H1 (cell line): Measurements from ENCODE around the gene ERC1. TPM values are rescaled to one million over a fixed set of nuclear protein-coding genes. Genes with fewer than 3 reads are reported as not detected.

Experiments
- CTCF ChIA-PET: fragments of 300-600 bp; sonication (Branson Sonifier 250); formaldehyde crosslinking; loops from one replicate; lab custom pipeline; 2021; ENCODE audit not compliant: partially characterized antibody; lab: Charles Lee
- POLR2A ChIA-PET: fragments of 300-600 bp; sonication (Branson Sonifier 250); formaldehyde crosslinking; loops from one replicate; lab custom pipeline; 2021; ENCODE audit warnings: inconsistent platforms; ENCODE audit not compliant: partially characterized antibody; lab: Charles Lee
- DNase-seq, 2 experiments: peaks; one replicate each; pipeline versions ENCODE4 v3.0.0 to v3.0.0-alpha.2; 2010 to 2022; ENCODE audit warnings: low spot score in 2 of 2, low read depth in 1 of 2, mixed read lengths in 1 of 2
- FAIRE-seq: peaks from 2 replicates; lab custom pipeline; 2011; peaks lifted over from hg19 to GRCh38; lab: Jason Lieb, UNC
- H2AFZ ChIP-seq: 2 replicates; pipeline ENCODE4 v1.8.1; 2012; ENCODE audit warnings: low read length, inconsistent platforms
- H2AK5ac ChIP-seq: 2 replicates; pipeline ENCODE4 v1.6.1; 2013; ENCODE audit warnings: low read depth, low read length
- H2BK120ac ChIP-seq: replicated peaks from 2 replicates; pipeline ENCODE3; 2013; ENCODE audit warnings: low read depth, low read length, inconsistent platforms
- H2BK12ac ChIP-seq: 2 replicates; pipeline ENCODE4 v1.6.1; 2013; ENCODE audit warnings: low read depth, low read length
- H2BK15ac ChIP-seq: 2 replicates; pipeline ENCODE4 v1.6.1; 2013; ENCODE audit warnings: low read length
- H2BK20ac ChIP-seq: 2 replicates; pipeline ENCODE4 v1.6.1; 2013; ENCODE audit warnings: low read length
- H2BK5ac ChIP-seq: 2 replicates; pipeline ENCODE4 v1.6.1; 2013; ENCODE audit warnings: low read depth, low read length
- H3K14ac ChIP-seq: 2 replicates; pipeline ENCODE4 v1.6.1; 2013; ENCODE audit warnings: inconsistent platforms; ENCODE audit not compliant: insufficient read length
- H3K18ac ChIP-seq: 2 replicates; pipeline ENCODE4 v1.6.1; 2013; ENCODE audit warnings: low read length; ENCODE audit errors: extremely low read depth
- H3K23ac ChIP-seq: 2 replicates; pipeline ENCODE4 v1.6.1; 2013; ENCODE audit warnings: inconsistent platforms; ENCODE audit not compliant: insufficient read length
- H3K23me2 ChIP-seq: 2 replicates; pipeline ENCODE4 v1.6.1; 2013; ENCODE audit warnings: low read depth, low read length
- H3K27ac ChIP-seq: 2 replicates; pipeline ENCODE4 v1.6.1; 2011; ENCODE audit warnings: low read depth, low read length, inconsistent platforms
- H3K27me3 ChIP-seq, 4 experiments: replicated peaks in 1 of 4; 1 replicate in 1 of 4; 2 replicates in 3 of 4; pipeline versions ENCODE4 v1.6.1 to v1.8.1; 2011 to 2013; ENCODE audit warnings: low read length in 3 of 4, mild to moderate bottlenecking in 3 of 4, inconsistent platforms in 2 of 4, mixed read lengths in 2 of 4, moderate library complexity in 1 of 4; ENCODE audit not compliant: control insufficient read depth in 3 of 4, insufficient read depth in 3 of 4; ENCODE audit errors: extremely low read depth in 1 of 4
- H3K36me3 ChIP-seq, 4 experiments: 2 replicates each; pipeline versions ENCODE4 v1.6.1 to v1.8.1; 2011 to 2013; ENCODE audit warnings: mild to moderate bottlenecking in 4 of 4, low read length in 3 of 4, moderate library complexity in 2 of 4, control low read depth in 1 of 4, inconsistent platforms in 1 of 4; ENCODE audit not compliant: insufficient read depth in 4 of 4, control insufficient read depth in 2 of 4
- H3K4ac ChIP-seq: replicated peaks from 2 replicates; pipeline ENCODE3; 2013; ENCODE audit warnings: low read length, low read depth, mixed read lengths, inconsistent platforms; ENCODE audit not compliant: insufficient read length
- H3K4me1 ChIP-seq, 4 experiments: replicated peaks in 1 of 4; 1 replicate in 1 of 4; 2 replicates in 3 of 4; pipeline versions ENCODE4 v1.6.1 to v1.8.1; 2011 to 2013; ENCODE audit warnings: low read length in 3 of 4, inconsistent platforms in 2 of 4, mixed read lengths in 1 of 4; ENCODE audit not compliant: insufficient read depth in 4 of 4, control insufficient read depth in 3 of 4
- H3K4me2 ChIP-seq, 2 experiments: 2 replicates each; pipeline versions ENCODE4 v1.6.1 to v1.8.1; 2011 to 2013; ENCODE audit warnings: low read depth in 2 of 2, low read length in 2 of 2, control low read depth in 1 of 2, inconsistent platforms in 1 of 2, mild to moderate bottlenecking in 1 of 2; ENCODE audit not compliant: insufficient read depth in 1 of 2
- H3K4me3 ChIP-seq, 4 experiments: fragments of 200-600, 300-600 bp in 1 of 4; sonication (generic), shearing (Covaris generic), sonication (Bioruptor Twin) in 1 of 4; 2 replicates each; pipeline versions ENCODE4 v1.5.1 to v1.8.1; 2011 to 2016; ENCODE audit warnings: low read length in 4 of 4, low read depth in 3 of 4, control low read depth in 2 of 4, inconsistent platforms in 2 of 4, mild to moderate bottlenecking in 2 of 4, mixed read lengths in 1 of 4, moderate library complexity in 1 of 4; ENCODE audit not compliant: insufficient read depth in 2 of 4; ENCODE audit errors: extremely low read depth in 1 of 4
- H3K56ac ChIP-seq: replicated peaks from 2 replicates; pipeline ENCODE3; 2013; ENCODE audit warnings: low read depth, mild to moderate bottlenecking, mixed read lengths, low read length, inconsistent platforms; ENCODE audit not compliant: insufficient read length
- H3K79me1 ChIP-seq: 2 replicates; pipeline ENCODE4 v1.6.1; 2013; ENCODE audit warnings: low read depth, low read length, control low read depth
- H3K79me2 ChIP-seq, 2 experiments: 2 replicates each; pipeline versions ENCODE4 v1.6.1 to v1.8.1; 2012 to 2013; ENCODE audit warnings: low read length in 2 of 2, mild to moderate bottlenecking in 2 of 2, inconsistent platforms in 1 of 2; ENCODE audit not compliant: insufficient read depth in 2 of 2, control insufficient read depth in 1 of 2
- H3K9ac ChIP-seq, 4 experiments: replicated peaks in 1 of 4; 1 replicate in 1 of 4; 2 replicates in 3 of 4; pipeline versions ENCODE4 v1.6.1 to v1.8.1; 2011 to 2013; ENCODE audit warnings: low read depth in 3 of 4, low read length in 3 of 4, control low read depth in 2 of 4, mild to moderate bottlenecking in 2 of 4, moderate library complexity in 2 of 4, inconsistent platforms in 1 of 4; ENCODE audit errors: extremely low read depth in 1 of 4
- H3K9me3 ChIP-seq, 2 experiments: 2 replicates each; pipeline versions ENCODE4 v1.6.1 to v1.8.1; 2012 to 2013; ENCODE audit warnings: mild to moderate bottlenecking in 2 of 2, moderate library complexity in 2 of 2, control low read depth in 1 of 2, inconsistent platforms in 1 of 2, low read depth in 1 of 2, low read length in 1 of 2, mixed read lengths in 1 of 2; ENCODE audit not compliant: insufficient read depth in 2 of 2
- H4K20me1 ChIP-seq, 2 experiments: replicated peaks in 1 of 2; 2 replicates each; pipeline versions ENCODE3 to v1.8.1; 2011 to 2013; ENCODE audit warnings: inconsistent platforms in 2 of 2, low read length in 2 of 2, mild to moderate bottlenecking in 1 of 2; ENCODE audit not compliant: insufficient read depth in 2 of 2, control insufficient read depth in 1 of 2
- H4K5ac ChIP-seq: 2 replicates; pipeline ENCODE4 v1.6.1; 2013; ENCODE audit warnings: low read length, low read depth, mixed read lengths, inconsistent platforms; ENCODE audit not compliant: insufficient read length
- H4K8ac ChIP-seq: 2 replicates; pipeline ENCODE4 v1.8.0; 2013; ENCODE audit warnings: mild to moderate bottlenecking, moderate library complexity, low read length, inconsistent platforms; ENCODE audit not compliant: insufficient read depth; ENCODE audit errors: extremely low read depth
- H4K91ac ChIP-seq: replicated peaks from 2 replicates; pipeline ENCODE3; 2013; ENCODE audit warnings: low read length, mixed read lengths, inconsistent platforms; ENCODE audit not compliant: insufficient read length
- SP4 ChIP-seq: IDR thresholded peaks from 2 replicates; pipeline ENCODE4 v1.6.1; 2012; ENCODE audit warnings: low read length, inconsistent platforms
- WGBS, 2 experiments: shearing (Covaris generic) in 1 of 2; methylation state at CpG; one replicate each; pipeline versions ENCODE4 v1.1.6 to v1.1.7; 2013 to 2015; ENCODE audit warnings: low lambda C conversion rate in 2 of 2, mixed read lengths in 2 of 2, inconsistent platforms in 1 of 2, low coverage in 1 of 2, missing lambda C conversion rate in 1 of 2; ENCODE audit not compliant: insufficient replicate concordance in 2 of 2, insufficient coverage in 1 of 2, insufficient read length in 1 of 2; ENCODE audit errors: extremely low coverage in 1 of 2, missing lambda C conversion rate in 1 of 2; 5-methylcytosine and 5-hydroxymethylcytosine counted together
- polyA plus RNA-seq, 7 experiments: library from polyadenylated mRNA; depleted of rRNA in 3 of 7; stranded (reverse) in 5 of 7; unstranded in 2 of 7; fragments of >200 nt in 5 of 7; fragments of 200-250 nt in 2 of 7; gene quantifications; 1 replicate in 5 of 7; 2 replicates in 1 of 7; 4 replicates in 1 of 7; pipeline versions ENCODE4 v1.2.1 to v1.2.3, GENCODE V29; 2011 to 2013; ENCODE audit warnings: missing spikeins in 2 of 7, mixed read lengths in 2 of 7
- total RNA-seq: library from RNA; stranded (reverse); fragmentation: NEBNext Ultra II Directional; extraction: Animal tissue kit (Norgen Biotek cat#: 25700); gene quantifications from 2 replicates; pipeline ENCODE4 v1.2.1, GENCODE V29; 2021

Gene ERC1
- total and polyA plus RNA-seq, 2 of the 8 experiments (the other 6 are each of a cell fraction or from before 2014, with no cell fraction given): 7.8 to 45.7 TPM

GRCh38 chr12:1338483-1339177, 347.6 kb downstream of the ERC1 start:
- no peak overlapping the region for H3K27ac ChIP-seq
- no peak overlapping the region for H4K5ac ChIP-seq
- no peaks in the 10 kb centered on the region for H3K9me3 ChIP-seq
- no peak overlapping the region for H3K56ac ChIP-seq
- H2BK12ac ChIP-seq: no peak overlapping the region
- H2BK5ac ChIP-seq: no peak overlapping the region
- no peak overlapping the region for H3K23ac ChIP-seq
- H3K14ac ChIP-seq: no peak overlapping the region
- no peaks in the 10 kb centered on the region for H3K79me2 ChIP-seq
- no peaks in the 10 kb centered on the region for H3K36me3 ChIP-seq
- ChIA-PET CTCF (interaction anchor here (0.9 to 1.8 kb wide), 3 partner anchors 13 to 220 kb away, joined by 3 to 6 read pairs (median 3); no protein-coding TSS in a partner anchor), POLR2A (no interaction called here)
- H3K27me3 ChIP-seq: no peaks in the 10 kb centered on the region
- H2BK15ac ChIP-seq: no peak overlapping the region
- no peaks in the 10 kb centered on the region for H3K23me2 ChIP-seq
- H3K4me2 ChIP-seq: no peak overlapping the region
- peaks cover 0 to 5% of the 10 kb centered on the region in 2 experiments for H4K20me1 ChIP-seq
- no peak overlapping the region for H3K4ac ChIP-seq
- no peak for FAIRE-seq
- no peak overlapping the region for H3K18ac ChIP-seq
- 88% methylated on average over 10 of the region's 10 CpGs; no CpG with 5 or more reads in 1 of the 2 experiments for WGBS, 2 experiments
- H3K9ac ChIP-seq: no peak overlapping the region
- H4K8ac ChIP-seq: no peak overlapping the region
- H2BK120ac ChIP-seq: no peak overlapping the region
- no peak overlapping the region for H2AK5ac ChIP-seq
- H4K91ac ChIP-seq: no peak overlapping the region
- no peak for DNase-seq
- no peak overlapping the region for H2AFZ ChIP-seq
- no peak for TF ChIP-seq SP4
- H2BK20ac ChIP-seq: no peak overlapping the region
- H3K4me3 ChIP-seq: no peak overlapping the region
- H3K79me1 ChIP-seq: no peaks in the 10 kb centered on the region
- no peaks in the 10 kb centered on the region for H3K4me1 ChIP-seq
